ENCODE results near the gene ITPRID1. TPM values are rescaled to one million over a fixed set of nuclear protein-coding genes. Genes with fewer than 3 reads are reported as not detected.
A peak's percentile ranks its signal among the peaks of the same experiment; 100 is the strongest.

The ITPRID1 gene
- total RNA-seq, 1 experiment from 2014 or later, result not detected

- Histone ChIP-seq H3K9ac (ENCODE audit: low read length) (no peak overlapping the region), H3K27ac (ENCODE audit: low read length) (no peak overlapping the region), H3F3A (ENCODE audit: low read length, unreplicated experiment) (no peaks in the 10 kb centered on the region), H3K4me3 (ENCODE audit: low read length) (no peak overlapping the region), H3K9me2 (replicated peaks; ENCODE audit: low read length) (no peaks in the 10 kb centered on the region), H3K4me2 (ENCODE audit: low read length) (no peak overlapping the region), H2AFZ (ENCODE audit: low read length) (no peak overlapping the region), H3K9me3 (ENCODE audit: low read length) (no peaks in the 10 kb centered on the region), H3K79me2 (ENCODE audit: low read length) (no peaks in the 10 kb centered on the region), H4K20me1 (ENCODE audit: low read length) (no peaks in the 10 kb centered on the region), H3K36me3 (ENCODE audit: low read depth, low read length) (no peaks in the 10 kb centered on the region), H3K27me3 (ENCODE audit: low read length) (peaks cover 46% of the 10 kb centered on the region), H3K4me1 (ENCODE audit: insufficient read depth, low read length) (no peaks in the 10 kb centered on the region)
- ChIA-PET CTCF (interaction anchor here (1.3 to 1.5 kb wide), 2 partner anchors 191 to 499 kb away, joined by 5 to 6 read pairs; no protein-coding TSS in a partner anchor), POLR2A (ENCODE audit: unreplicated experiment) (no interaction called here)
- intact Hi-C loops (cut with micrococcal nuclease), result loop anchor here (1.0 kb wide), 4 partner anchors 191 to 500 kb away; no protein-coding TSS in a partner anchor
- DNase-seq (peak; percentile 80), ATAC-seq (peak; percentile 90)
- TF ChIP-seq CTCF (conservative IDR thresholded peaks at IDR 0.05; ENCODE audit: low read depth, low read length), result peak; percentile 76
- no peak for TF ChIP-seq EZH2 (IDR thresholded peaks at IDR 0.05; ENCODE audit: low read length, unreplicated experiment)
- no TSS peak for BruUV-seq (replicated peaks)
Measured at GRCh38 chr7:31633894-31634494, 120.1 kb downstream of the ITPRID1 start.

GRCh38 chr7:31640381-31640780 is 126.5 kb downstream of the ITPRID1 start:
- TF ChIP-seq EZH2phosphoT487 (IDR thresholded peaks at IDR 0.05; ENCODE audit: borderline replicate concordance, low read length) (no peak), EZH2 (IDR thresholded peaks at IDR 0.05; ENCODE audit: low read length, unreplicated experiment) (no peak), CTCF (conservative IDR thresholded peaks at IDR 0.05; ENCODE audit: low read depth, low read length) (no peak)
- Histone ChIP-seq H3K4me1 (ENCODE audit: insufficient read depth, low read length) (no peaks in the 10 kb centered on the region), H3K36me3 (ENCODE audit: low read depth, low read length) (no peaks in the 10 kb centered on the region), H3K27ac (ENCODE audit: low read length) (no peak overlapping the region), H4K20me1 (ENCODE audit: low read length) (no peaks in the 10 kb centered on the region), H2AFZ (ENCODE audit: low read length) (no peak overlapping the region), H3K9me3 (ENCODE audit: low read length) (no peaks in the 10 kb centered on the region), H3K9me2 (replicated peaks; ENCODE audit: low read length) (no peaks in the 10 kb centered on the region), H3K79me2 (ENCODE audit: low read length) (no peaks in the 10 kb centered on the region), H3K4me2 (ENCODE audit: low read length) (no peak overlapping the region), H3K4me3 (ENCODE audit: low read length) (no peak overlapping the region), H3K27me3 (ENCODE audit: low read length) (peaks cover 76% of the 10 kb centered on the region), H3K9ac (ENCODE audit: low read length) (no peak overlapping the region), H3F3A (ENCODE audit: low read length, unreplicated experiment) (no peaks in the 10 kb centered on the region)
- BruUV-seq (replicated peaks), result no TSS peak
- DNase-seq, result no peak
- ChIA-PET CTCF (no interaction called here), POLR2A (ENCODE audit: unreplicated experiment) (no interaction called here)
- intact Hi-C loops (cut with micrococcal nuclease), result loop anchor here (10.0 kb wide), 1 partner anchor 564 kb away; no protein-coding TSS in a partner anchor
- no peak for ATAC-seq

- no peak for ATAC-seq
- CTCF ChIA-PET, result no interaction called here
Measured at GRCh38 chr7:31642681-31643115, 128.8 kb downstream of the ITPRID1 start.

More at GRCh38 chr7:31642681-31643115, 128.8 kb downstream of the ITPRID1 start:
- H3K9me2 ChIP-seq (replicated peaks; ENCODE audit: low read length), result no peaks in the 10 kb centered on the region
- peaks cover 93% of the 10 kb centered on the region for H3K27me3 ChIP-seq (ENCODE audit: low read length)
- intact Hi-C loops (cut with micrococcal nuclease), result loop anchor here (10.0 kb wide), 1 partner anchor 562 kb away; no protein-coding TSS in a partner anchor
- no peak overlapping the region for H3K9ac ChIP-seq (ENCODE audit: low read length)
- no peaks in the 10 kb centered on the region for H3K9me3 ChIP-seq (ENCODE audit: low read length)
- no peak overlapping the region for H3K27ac ChIP-seq (ENCODE audit: low read length)
- H3K4me1 ChIP-seq (ENCODE audit: insufficient read depth, low read length), result no peaks in the 10 kb centered on the region
- no peaks in the 10 kb centered on the region for H3F3A ChIP-seq (ENCODE audit: low read length, unreplicated experiment)
- BruUV-seq (replicated peaks), result no TSS peak
- POLR2A ChIA-PET (ENCODE audit: unreplicated experiment), result no interaction called here
- DNase-seq, result no peak
- no peak overlapping the region for H2AFZ ChIP-seq (ENCODE audit: low read length)
- H3K4me3 ChIP-seq (ENCODE audit: low read length), result no peak overlapping the region
- H3K4me2 ChIP-seq (ENCODE audit: low read length), result no peak overlapping the region
- H3K36me3 ChIP-seq (ENCODE audit: low read depth, low read length), result no peaks in the 10 kb centered on the region
- TF ChIP-seq EZH2 (IDR thresholded peaks at IDR 0.05; ENCODE audit: low read length, unreplicated experiment) (no peak), EZH2phosphoT487 (IDR thresholded peaks at IDR 0.05; ENCODE audit: borderline replicate concordance, low read length) (no peak), CTCF (conservative IDR thresholded peaks at IDR 0.05; ENCODE audit: low read depth, low read length) (no peak)
- no peaks in the 10 kb centered on the region for H3K79me2 ChIP-seq (ENCODE audit: low read length)
- H4K20me1 ChIP-seq (ENCODE audit: low read length), result no peaks in the 10 kb centered on the region
